GM12891 (cell line): ENCODE results near the gene GATA5.

ENCODE experiments used
- DNase-seq: peaks from one replicate; pipeline ENCODE4 v3.0.0; 2011; ENCODE audit warnings: low spot score; ENCODE audit not compliant: insufficient read length
- FAIRE-seq: peaks from 2 replicates; lab custom pipeline; 2011; peaks lifted over from hg19 to GRCh38; lab: Jason Lieb, UNC
- PAX5 ChIP-seq: IDR thresholded peaks from 2 replicates; pipeline ENCODE4 v1.6.1; 2011; ENCODE audit warnings: low read length, moderate library complexity, mild to moderate bottlenecking; ENCODE audit not compliant: insufficient read depth, severe bottlenecking
- POLR2A ChIP-seq: IDR thresholded peaks from 2 replicates; pipeline ENCODE4 v1.6.1; 2011; ENCODE audit warnings: low read depth, low read length, control low read depth
- POLR2AphosphoS5 ChIP-seq: IDR thresholded peaks from 2 replicates; pipeline ENCODE4 v1.6.1; 2011; ENCODE audit warnings: low read depth, low read length, control low read depth
- POU2F2 ChIP-seq: IDR thresholded peaks from 2 replicates; pipeline ENCODE4 v1.6.1; 2011; ENCODE audit warnings: low read depth, mild to moderate bottlenecking, control low read depth, low read length, moderate library complexity
- SPI1 ChIP-seq: IDR thresholded peaks from 2 replicates; pipeline ENCODE4 v1.6.1; 2011; ENCODE audit warnings: low read depth, low read length, control low read depth
- TAF1 ChIP-seq: IDR thresholded peaks from 2 replicates; pipeline ENCODE4 v1.6.1; 2011; ENCODE audit warnings: low read depth, low read length, control low read depth

GATA5 gene

DNA sequence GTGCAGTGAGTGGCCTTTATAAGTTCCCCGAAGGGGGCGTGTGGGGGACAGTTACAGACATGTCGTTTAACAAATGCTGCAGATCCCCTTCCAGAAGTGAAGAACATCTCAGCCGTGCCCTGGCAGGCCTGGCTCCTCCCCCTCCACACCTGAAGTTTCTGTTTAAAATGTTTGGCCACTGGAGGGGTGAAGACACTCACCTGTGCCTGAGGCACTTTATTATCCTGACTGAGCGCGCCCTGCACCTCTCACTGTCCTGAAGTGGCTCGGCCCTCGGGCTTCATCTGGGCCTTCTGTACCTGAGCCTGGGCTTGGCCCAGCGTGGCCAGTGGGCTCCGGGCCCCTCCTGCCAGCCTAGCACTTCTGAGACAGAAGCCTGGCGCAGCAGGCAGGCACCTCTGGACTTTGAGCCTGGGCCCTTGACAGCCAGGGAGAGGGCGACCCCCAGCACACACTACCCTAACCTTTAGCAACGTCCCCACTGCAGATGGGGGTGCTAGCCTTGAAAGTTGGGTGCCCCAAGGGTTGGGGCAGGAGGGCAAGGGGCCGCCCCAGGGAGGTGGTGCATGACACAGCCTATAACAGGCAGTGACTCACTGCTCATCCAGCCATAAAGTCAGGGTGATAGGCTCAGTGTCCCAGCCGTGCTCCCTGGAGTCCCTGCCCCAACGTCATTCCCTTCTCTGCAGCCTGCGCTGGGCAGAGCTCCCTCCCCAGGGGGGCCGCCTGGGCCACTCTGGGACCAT, 13.6 kb upstream of the GATA5 start:
- no peak for TF ChIP-seq SPI1
- no peak for TF ChIP-seq POU2F2
- FAIRE-seq: no peak
- DNase-seq: no peak

DNA sequence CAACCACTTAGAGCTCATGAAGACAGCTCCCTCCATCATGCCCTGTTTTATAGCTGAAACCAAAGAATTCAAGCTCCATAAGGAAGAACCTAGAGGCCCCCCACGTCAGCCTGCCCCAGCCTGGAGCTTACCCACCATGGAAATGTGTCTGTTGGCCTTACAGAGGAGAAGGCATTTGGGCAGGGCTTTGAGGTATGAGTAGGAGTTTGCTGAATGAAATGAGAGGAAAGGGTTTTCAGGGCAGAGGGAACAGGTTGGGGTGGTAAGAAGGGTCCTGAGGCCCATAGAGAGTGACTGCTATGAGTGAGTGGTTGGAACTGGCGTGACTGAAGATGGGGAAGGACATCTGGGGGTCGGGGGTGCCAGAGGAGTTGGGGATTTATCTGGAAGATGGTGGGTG, 12.7 kb upstream of the GATA5 start:
- TF ChIP-seq POLR2A: no peak
- TF ChIP-seq POU2F2: no peak
- TF ChIP-seq SPI1: no peak
- TF ChIP-seq POLR2AphosphoS5: no peak
- TF ChIP-seq PAX5: no peak
- no peak for TF ChIP-seq TAF1
- FAIRE-seq: no peak
- no peak for DNase-seq

- TF ChIP-seq PAX5: no peak
- TF ChIP-seq POLR2AphosphoS5: no peak
- FAIRE-seq (no peak), DNase-seq (no peak)
These were observed 12.0 kb upstream of the GATA5 start for GRCh38 chr20:62487561-62488354.

- DNase-seq (no peak), FAIRE-seq (no peak)
These were observed 11.3 kb upstream of the GATA5 start for GRCh38 chr20:62487118-62487517.

DNA sequence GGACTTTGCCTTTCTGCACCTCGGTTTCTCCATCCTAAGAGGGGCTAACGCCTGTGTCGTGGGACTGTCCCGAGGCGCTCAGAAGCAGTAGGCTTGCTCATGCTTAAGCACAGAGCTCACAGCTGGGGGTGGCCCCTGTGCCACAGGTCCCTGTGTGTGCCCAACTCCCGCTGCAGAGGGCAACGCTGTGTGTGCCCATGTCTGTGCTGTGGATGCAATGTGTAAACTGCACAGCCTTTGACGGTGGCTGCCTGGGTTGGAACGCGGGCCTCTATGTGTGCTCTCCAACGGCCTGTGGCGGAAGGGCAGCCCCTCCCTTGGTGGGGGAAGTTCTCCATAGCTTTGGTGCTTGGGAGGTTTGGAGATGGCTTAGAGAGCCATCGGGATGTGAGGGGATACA, 10.7 kb upstream of the GATA5 start:
- DNase-seq (no peak), FAIRE-seq (no peak)
- no peak for TF ChIP-seq POU2F2
- TF ChIP-seq PAX5: no peak
- TF ChIP-seq POLR2AphosphoS5: no peak
- no peak for TF ChIP-seq POLR2A
- no peak for TF ChIP-seq SPI1
- no peak for TF ChIP-seq TAF1

More at GRCh38 chr20:62487118-62487517, 11.3 kb upstream of the GATA5 start:
- no peak for TF ChIP-seq PAX5
- TF ChIP-seq POLR2AphosphoS5: no peak
- no peak for TF ChIP-seq POU2F2
- no peak for TF ChIP-seq SPI1
- no peak for TF ChIP-seq POLR2A
- no peak for TF ChIP-seq TAF1

DNA sequence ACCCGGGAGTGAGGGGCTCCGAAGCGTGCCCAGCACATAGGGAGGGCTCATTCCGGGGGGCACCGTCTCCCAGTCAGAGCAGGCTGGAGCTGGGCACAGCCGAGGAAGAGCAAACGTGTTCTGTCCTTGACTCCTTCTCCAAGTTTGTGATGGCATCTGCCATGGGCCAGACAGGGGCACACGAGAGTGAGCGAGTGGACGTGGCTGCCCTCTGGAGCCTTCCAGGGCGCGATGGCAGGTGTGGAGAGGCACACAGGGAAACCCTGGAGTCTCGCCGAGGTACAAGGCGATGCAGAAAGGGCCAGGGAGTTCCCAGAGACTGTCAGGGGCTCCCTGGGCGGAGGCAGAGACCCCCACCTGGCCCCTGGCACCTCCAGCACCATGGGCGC, 9.9 kb upstream of the GATA5 start:
- TF ChIP-seq POLR2AphosphoS5 (no peak), POLR2A (no peak), POU2F2 (no peak), PAX5 (no peak), SPI1 (no peak), TAF1 (no peak)
- FAIRE-seq (no peak), DNase-seq (no peak)

DNA sequence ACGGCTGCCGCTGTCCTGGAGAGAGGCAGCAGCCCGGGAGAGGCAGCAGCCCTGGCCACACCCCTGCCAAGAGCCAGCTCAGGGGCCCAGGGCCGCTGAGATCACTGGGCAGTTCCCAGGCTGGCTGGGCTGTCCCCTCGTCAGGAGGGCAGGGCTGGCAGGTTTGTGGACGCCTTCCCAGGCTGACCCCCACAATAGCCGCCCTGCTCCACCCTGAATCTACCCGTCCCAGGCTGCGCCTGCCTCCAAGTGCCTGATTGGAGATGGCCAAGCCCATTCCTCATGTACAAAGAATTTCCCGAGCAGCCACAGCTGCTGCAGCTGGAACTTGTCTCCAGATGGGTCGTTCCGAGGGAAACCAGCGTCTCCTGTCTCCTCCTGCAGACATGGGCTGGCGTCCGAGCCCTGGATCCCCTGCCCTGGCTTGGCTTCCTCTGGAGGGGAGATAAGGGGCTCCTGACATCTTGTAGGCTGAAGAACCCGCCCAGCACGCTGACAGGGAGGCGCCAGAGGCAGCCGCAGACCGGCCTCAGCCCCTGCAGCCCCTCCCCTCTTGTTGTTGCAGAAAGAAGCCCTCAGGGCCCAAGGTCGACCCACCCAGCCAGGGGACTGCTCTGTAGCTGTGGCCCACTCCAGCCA, 9.4 kb upstream of the GATA5 start:
- FAIRE-seq (no peak), DNase-seq (no peak)
- TF ChIP-seq POLR2AphosphoS5: no peak
- no peak for TF ChIP-seq TAF1
- TF ChIP-seq POLR2A: no peak
- no peak for TF ChIP-seq POU2F2
- TF ChIP-seq SPI1: no peak
- no peak for TF ChIP-seq PAX5

DNA sequence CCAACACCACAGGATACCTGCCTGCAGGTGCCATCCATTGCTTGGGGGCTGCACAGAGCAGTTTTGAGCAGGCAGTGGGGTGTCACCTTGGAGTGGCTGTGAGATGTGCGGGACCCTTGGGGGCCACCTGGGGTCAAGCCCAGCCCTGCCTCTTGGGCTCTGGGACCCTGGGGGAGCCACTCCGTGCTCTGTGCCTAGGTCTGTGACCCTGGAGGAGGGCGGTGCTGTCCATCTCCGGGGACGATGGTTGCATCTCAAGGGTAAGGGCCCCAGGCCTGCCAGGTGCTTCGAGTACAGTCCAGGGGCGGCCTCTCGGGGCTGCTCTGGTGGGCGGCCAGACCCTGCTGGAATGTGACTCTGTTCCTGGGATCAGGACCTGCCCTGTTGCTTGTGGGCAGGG, 8.7 kb upstream of the GATA5 start:
- no peak for DNase-seq
- FAIRE-seq: no peak
- TF ChIP-seq PAX5: no peak
- no peak for TF ChIP-seq POU2F2
- TF ChIP-seq TAF1: no peak
- no peak for TF ChIP-seq SPI1
- no peak for TF ChIP-seq POLR2A
- no peak for TF ChIP-seq POLR2AphosphoS5

GRCh38 chr20:62483613-62484458, 8.0 kb upstream of the GATA5 start:
- TF ChIP-seq TAF1 (no peak), SPI1 (no peak), POU2F2 (no peak), PAX5 (no peak), POLR2AphosphoS5 (no peak), POLR2A (no peak)
- no peak for FAIRE-seq
- no peak for DNase-seq
